SKM-1 treated with dmso at 0.1 percent for 144 hours (cell line): ENCODE data around the gene IL19.
A peak's percentile ranks its signal among the peaks of the same experiment; 100 is the strongest.

Experiments
- DNase-seq: peaks from one replicate; lab custom pipeline; 2025; ENCODE audit not compliant: unreplicated experiment; lab: John Stamatoyannopoulos, UW

IL19 gene

DNA sequence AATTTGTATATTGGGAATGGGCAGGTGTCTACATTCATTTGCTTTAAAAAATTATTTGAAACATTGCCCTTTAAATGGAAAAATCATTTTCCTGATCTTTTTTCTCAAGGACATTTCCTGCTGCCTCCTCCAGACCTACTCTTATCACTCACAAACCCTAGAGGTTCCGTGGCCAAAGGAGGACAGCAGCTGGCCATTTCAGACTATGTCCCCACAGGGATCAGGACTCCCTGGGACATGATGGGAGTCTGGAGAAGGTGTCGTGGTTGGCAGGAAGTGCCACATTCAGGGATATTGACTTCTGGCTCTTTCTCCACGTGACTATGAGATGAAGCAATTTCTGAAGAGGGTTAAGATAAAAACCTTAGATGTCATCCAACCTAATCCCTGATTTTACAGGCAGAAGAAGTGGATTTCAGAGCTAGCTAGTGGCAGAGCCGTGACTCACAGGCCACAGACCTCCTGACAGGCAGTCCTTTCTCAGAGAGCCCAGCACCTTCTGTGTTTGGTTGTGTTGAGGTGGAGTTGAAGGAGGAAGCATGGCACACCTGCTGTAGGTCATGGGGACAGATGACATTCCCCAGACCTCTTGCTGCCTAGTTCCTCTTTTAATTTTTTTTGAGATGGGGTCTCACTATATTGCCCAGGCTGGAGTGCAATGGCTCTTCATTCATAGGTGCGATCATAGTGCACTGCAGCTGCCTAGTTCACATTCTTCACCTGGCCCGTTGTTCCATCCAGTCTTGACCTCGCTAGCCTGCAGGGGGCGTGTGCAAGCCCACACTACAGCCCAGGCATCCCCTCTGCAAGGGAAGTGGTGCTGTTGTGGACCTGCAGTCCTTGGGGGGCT lies 27.2 kb downstream of the IL19 start:
- peak; percentile 26 for DNase-seq

DNA sequence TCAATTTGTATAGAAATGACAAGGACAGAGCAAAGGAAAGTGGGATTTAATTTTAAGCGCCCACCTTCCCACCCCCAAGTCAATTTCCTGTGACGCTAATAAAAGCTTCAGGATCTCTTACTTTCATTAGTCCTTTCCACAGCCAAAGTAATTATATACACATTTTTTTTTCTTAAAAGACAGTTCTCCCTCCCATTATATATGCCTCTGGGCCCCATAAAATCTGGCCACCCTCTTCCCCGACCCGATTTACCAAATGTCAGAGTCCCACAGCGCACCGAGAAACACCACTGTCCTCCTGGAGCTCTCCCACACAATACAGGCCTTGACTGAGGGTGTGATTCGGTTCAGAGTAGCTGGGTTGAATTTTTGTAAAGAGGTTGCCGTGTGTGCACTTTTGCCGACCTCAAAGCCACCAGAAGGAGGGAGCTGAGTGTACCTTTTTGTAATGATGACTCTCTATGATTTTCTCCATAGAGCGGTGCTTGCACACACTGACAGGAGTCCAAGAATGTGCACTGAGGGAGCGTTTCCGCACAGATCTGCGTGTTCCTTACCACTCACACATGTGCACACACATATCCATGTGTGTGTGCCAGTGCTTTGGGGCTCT lies 27.9 kb downstream of the IL19 start:
- no peak for DNase-seq

DNA sequence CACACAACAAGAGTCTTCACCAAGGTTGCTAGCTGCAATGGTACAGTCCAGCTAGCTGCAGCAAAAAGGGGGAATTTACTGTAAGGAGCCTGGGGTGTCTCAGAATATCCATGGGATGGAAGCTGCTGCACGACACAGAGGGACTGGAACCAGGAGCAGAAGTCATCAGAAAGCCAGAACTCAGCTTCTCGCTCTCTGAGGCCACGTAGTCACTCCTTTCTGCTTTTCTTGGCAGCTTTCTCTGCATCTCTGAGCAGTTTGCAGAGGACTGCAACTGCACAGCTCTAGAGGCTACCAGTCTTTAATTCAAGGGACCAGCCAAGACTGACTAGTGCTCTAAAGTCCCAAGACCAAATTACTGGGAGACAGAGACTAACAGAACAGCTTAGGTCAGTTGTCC lies 28.7 kb downstream of the IL19 start:
- DNase-seq = no peak

DNA sequence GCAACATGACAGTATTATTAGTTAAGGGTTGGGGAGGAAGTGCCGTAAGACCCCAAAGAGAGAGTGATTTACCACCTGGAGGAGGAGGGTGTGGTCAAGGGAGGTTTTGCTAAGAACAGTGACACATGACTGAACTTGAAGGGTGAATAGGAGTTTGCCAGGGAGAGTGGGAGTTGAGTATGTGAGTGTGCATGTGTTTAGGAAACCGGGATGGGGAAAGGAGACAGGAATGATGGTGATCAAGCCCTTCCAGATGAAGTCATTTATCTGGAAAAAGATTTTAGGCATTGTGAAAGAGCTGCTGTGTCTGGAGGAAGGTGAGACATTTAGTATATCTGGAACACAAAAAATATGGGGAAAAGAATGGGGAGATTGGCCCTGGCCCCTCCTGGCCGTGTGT lies 29.8 kb downstream of the IL19 start:
- DNase-seq = no peak

DNA sequence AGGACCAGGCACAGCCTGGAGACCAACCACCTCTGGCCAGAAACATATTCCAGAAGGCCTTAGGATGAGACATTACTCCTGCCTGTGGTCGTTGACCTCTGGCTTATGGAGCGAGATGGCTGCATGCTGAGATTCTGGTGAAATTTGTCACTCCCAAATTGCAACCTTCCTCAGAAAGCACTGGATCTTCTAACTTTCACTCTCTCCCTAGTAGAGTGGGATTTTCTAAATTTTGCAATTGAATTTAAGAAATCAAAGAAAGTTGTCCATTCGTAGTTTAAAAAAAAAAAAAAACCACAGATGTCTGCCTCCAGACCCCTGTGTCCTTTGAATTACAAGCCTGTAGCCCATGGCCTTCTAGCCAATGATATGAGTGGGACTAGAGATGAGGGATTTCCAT lies 30.3 kb downstream of the IL19 start:
- no peak for DNase-seq

DNA sequence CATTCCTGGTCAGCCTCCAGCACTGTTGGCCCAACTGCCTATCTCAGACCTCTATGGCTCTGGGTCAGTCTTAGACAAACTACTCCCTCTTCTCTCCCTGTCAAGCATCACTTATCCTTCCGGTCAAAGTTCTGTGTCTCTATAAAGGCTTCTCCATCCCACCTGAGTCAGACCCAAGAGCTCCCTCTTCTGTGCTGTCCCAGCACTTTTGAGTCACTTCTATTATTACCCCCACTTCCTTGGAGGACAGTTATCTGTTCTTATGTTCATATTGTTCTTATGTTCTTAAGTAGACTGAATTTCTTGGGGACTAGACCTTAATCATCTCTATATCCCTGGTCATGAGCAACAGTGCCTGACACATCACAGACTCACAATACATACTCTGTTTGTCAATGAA lies 30.9 kb downstream of the IL19 start:
- DNase-seq = no peak

DNA sequence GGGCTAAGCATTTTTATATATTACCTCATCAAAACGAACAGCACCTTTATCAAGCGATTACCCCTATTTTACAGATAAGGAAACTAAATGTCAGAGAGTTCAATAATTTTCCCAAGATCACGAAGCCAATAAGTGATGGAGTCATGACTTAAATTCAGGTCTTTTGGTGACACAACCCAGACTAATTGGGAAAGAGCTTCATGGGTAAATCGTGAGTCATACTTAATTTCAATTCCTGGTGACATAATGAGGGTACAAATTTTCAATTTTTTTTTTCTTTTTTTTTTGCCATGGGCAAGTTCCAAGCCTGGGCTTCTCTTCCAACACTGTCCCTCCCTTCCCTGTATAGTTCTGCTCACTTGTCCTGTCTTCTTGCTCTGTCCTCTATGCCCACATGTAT lies 31.8 kb downstream of the IL19 start:
- DNase-seq = no peak

DNA sequence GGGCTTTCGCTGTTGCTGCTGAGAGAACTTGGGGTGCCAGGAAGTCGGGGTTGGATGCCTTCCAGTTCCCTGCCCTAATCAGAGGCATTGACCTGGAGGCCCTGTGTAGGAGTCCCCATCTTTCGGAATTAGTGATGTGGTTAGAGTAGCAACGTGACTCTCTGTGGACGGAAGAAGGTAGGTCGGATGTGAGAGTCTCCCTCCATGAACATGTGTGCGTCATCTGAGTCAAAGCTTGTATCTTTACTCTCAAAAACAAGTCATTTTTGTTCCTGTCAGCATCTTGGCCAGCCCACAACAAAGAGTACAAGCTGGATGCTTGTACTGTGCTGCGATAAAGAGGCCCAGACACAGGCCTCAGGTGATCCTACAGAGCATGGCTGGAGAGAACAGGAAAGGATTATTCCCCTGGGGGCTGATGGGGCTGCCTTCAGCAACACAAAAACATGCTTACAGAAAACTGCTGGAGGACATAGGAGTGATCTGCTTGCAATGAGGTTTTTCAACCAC lies 32.7 kb downstream of the IL19 start:
- no peak for DNase-seq

DNA sequence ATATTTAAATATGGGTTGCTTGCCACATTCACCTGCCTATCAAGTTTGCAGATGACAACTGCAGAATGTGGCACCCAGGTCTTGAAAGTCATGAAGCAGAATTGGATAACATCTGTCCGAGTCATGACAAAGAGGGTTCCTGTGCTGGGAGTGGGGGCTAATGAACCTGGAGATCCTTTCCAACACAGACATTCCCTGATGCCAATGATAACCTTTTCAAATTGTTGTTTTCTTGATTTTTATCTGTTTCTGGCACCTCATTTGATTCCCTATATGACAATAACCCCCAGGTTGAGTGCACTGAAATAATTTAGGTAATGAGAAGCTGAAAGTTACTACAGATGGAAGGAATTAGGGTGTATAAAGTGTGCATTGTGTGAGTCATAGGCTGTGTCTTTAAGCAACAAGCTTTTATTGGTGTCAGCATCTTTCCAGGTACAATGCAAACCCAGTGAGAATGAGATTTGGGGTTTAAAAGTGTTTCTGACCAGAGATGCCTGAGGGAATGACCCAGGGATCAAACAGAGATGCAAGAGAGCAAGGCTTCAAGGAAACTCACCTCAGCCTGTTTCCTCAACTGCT lies 33.7 kb downstream of the IL19 start:
- DNase-seq = no peak

DNA sequence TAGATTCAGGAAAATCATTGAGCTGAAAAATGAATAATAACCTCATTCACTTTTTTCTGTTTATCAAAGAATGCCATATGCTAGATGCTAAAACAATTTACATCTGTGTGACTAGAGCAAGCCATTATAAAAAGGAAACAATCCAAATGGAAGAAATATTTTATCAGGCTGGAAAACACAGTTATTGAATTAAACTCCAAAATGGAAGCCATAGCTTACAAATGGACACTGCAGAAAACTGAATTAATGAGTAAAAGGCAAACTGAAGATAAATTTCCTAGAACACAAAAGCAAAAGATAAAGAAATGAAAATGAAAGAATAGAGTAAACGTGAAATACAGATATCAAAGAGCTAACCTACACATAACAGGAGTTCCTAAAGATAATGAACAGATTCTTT lies 34.8 kb downstream of the IL19 start:
- DNase-seq = no peak

DNA sequence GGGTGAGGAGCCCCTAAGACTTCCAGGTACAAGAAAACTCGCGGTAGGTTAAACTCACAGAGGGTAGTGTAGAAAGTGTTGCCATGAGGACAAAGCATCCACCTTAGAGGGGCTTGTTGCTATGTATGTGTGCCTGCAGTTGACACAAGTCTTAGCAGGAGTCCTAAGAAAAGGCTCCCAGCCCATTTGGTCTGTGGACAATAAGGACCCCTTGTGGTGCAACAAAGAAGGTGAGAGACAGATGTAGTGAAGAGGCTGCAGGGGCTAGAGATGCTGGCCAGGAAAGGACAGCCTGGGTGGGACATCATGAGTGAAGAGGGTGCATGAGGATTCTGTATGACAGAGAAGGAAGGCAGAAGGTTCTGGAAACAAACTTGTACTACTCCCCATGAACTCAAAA lies 38.0 kb downstream of the IL19 start:
- DNase-seq = peak; percentile 66

DNA sequence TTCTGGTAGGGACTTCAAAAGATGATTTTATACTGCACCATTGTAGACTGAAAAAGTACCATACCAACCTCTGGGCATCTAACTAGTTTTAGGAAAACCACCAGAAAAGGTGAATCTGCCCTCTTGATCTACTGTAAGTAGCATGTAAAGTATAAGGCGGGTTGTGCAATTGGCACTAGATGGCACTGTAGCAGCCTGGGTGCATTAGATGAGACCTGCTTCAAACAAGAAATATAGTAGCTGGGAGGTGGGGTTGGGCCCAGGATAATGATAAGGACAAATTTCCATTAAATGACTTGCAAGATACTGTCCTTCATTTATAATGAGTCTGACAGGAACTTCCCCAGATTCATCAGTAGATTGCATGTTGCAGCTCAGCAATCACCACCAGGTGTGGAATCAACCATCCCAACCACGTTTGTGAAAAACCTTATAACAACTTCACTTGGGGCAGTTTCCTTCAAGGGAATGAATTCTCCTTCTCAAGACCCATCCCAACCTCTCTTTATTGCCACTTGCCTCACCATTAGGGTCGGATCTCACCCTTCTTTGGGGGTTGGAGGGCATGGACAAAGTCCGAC lies 39.0 kb downstream of the IL19 start:
- peak; percentile 61 for DNase-seq

DNA sequence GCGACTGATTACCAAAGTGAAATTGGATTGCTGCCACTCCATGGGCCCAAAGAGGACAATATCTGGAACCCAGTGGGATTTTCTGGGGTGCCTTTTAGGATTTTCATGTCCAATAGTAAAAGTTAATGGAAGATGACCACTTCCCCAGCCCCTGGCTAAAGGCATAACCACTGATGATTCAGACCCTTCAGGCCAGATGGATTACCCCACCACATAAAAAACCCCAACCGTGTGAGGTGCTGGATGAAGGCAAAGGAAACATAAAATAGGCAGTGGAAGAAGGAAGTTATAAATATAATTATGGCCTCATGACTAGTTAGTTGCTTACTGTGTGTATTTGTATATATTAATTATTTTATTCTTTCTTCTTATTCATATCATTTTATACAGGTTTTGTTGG lies 41.9 kb downstream of the IL19 start:
- no peak for DNase-seq

DNA sequence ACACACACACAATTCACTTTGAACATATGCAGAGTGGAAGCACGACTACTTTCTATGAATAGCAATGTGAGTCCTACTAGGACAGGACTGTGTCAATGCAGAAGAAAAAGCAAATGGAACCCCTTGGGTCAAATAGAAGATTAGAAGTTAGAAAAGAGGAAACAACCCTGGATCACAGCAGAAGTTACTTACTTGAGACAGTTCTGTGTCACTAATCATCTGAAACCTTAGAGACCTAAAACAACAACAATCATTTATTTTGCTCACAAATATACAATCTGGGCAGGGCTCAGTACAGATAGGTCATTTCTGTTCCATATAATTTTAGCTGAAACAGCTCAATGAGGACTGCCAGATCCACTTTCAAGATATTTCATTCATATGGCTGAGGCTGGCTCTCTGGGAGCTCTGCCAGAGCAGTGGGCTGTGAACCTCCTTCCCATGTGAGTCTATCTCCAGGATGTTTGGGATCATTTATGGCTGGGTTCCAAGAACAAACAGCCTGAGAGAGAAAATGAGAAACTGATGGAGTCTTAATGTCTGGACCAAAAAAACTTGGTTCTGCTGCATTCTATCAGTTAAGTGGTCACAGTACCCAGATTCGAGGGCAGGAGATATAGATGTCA lies 44.3 kb downstream of the IL19 start:
- no peak for DNase-seq

DNA sequence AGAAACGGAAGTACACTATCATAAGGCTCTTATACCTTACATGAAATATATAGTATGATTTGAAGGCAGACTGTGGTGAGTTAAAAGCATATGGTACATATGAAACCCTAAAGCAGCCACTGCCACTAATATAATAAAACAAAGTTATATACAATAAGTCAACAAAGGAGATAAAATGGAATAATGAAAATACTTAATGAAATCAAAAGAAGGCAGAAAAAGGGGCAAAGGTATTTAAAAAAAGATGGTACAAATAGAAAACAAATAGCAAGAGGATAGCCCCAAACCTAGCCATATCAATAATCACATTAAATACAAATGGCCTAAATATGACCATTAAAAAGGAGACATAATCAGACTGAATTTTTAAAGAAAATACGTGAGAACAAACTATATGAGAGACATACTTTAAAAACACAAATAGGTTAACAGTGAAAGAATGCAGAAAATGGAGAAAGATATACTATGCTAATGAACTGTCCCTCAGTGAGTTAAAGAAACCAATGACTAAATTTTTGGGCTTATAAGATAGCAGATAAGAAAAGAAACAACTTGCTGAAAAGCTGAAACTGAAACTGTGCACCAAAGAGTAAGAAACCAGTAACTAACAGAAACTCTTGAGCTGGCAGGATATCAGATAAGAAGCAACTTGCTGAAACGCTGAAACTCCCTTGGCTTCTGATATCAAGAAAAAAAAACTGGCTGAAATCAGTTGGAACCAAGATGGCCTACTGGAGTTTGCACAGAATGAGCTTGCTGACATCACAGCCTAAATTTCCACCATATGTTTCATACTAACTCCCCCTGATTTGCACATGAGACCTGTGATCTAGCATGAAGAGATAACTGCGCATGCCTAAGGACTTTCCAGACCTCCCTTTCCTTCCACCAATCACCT lies 46.1 kb downstream of the IL19 start:
- no peak for DNase-seq

DNA sequence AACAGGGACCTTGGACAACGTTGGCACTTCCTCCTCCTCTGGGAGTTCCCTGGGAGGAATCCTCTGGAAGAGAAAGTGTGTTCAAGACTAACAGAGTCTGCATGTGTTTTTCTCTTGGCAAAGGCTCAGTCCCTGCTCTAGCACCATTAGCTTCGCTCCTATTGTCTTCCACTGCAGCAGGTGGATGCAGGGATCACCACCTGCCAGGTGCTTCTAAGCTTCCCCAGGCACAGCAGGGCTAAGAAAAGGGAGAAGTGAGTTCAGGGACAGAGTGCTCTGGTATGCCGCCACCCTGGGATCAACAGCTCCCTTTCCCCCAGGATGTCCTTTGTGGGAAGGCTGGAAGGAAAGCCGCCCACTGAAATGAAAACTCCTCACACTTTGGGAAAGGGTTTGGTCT lies 50.9 kb downstream of the IL19 start:
- no peak for DNase-seq

DNA sequence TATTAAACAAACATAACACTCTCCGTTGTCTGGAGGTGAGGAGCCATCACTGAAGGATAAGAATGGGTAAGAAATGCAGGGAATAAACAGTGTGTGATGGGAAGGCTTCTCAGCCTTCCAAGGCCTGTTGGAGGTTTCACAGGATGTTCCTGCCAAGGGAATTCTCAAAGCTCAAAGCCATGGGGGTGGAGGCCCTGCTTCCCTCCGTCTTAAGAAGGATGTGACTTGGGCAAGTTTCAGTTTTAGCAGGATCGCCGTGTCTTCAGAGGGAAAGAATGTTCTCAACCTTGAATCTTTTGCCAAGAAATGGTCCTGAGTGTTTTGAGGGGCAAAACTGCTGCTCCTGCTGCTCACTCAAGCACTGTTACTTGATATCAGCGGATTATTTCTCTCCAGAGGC lies 53.2 kb downstream of the IL19 start:
- no peak for DNase-seq

DNA sequence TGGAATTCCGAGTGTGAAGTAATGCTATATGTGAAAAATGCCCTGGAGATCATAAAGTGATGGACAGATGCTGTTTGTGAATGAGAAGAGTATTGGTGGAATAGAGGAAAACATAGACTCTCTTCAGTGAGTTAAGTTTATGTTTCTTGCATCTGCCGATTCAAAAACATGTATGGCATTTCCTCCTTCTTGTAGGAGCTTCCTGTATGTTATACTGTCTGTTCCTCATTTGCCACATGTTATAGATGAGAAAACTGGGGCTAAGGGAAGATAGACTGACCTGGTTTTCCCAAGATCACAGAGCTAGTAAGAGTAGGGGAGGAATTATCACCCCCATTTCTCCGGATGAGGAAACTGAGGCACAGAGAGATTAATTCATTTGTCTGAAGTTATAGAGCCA lies 53.8 kb downstream of the IL19 start:
- peak; percentile 65 for DNase-seq

DNA sequence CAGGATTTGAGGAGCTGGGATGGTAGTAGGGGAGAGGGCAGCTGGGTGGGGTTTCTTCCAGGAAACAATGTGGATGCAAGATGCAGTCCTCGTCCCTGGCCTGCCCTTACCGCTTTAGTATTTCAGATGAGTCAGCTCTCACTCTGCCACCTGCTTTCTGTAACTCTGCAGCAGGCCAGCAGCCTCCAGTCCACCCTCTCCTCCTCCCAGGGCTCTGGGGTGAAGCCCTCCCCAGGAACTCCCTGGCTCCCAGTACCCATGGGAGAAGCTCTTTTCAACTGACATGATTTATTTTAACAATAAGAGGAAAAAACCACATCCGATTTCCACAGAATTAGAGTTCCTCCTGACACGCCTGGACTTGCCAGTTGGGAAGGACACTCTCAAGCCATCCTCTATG lies 55.8 kb downstream of the IL19 start:
- DNase-seq = peak; percentile 67

DNA sequence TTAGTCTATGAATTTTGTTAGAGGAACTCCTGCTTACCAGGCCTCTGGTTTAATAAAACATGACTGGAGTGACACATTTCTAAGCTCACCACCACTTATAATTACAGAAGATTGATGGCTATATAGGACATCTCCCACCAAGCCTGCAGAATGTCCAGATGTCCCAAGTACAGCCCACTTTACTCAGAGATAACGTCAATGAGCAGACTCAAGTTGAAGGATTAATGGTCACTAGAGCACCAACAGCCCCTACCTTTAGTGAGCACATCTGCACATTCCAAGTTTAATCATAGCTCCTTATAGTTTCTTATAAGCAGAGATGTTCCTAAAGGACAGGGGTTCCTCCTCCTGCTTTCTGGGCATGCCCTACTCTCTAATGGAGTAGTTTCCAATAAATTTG lies 57.5 kb downstream of the IL19 start:
- DNase-seq = no peak
